Astrocyte (in vitro differentiated cells and primary cell): ENCODE data around the gene SMARCD1.

Source experiments
- CTCF ChIP-seq: IDR thresholded peaks from 2 replicates; pipeline ENCODE4 v1.5.1; 2011; ENCODE audit warnings: low read depth, mild to moderate bottlenecking, inconsistent platforms, low read length, moderate library complexity; ENCODE audit not compliant: insufficient read depth
- EZH2 ChIP-seq: IDR thresholded peaks from 2 replicates; pipeline ENCODE4 v1.6.1; 2012; ENCODE audit warnings: mild to moderate bottlenecking, low read length, inconsistent platforms; ENCODE audit not compliant: insufficient read depth

- TF ChIP-seq CTCF: no peak
- no peak for TF ChIP-seq EZH2
Observed at GRCh38 chr12:50065726-50066310, 19.3 kb upstream of the SMARCD1 start.
